ENCODE results near the gene PCDH15.

DNA sequence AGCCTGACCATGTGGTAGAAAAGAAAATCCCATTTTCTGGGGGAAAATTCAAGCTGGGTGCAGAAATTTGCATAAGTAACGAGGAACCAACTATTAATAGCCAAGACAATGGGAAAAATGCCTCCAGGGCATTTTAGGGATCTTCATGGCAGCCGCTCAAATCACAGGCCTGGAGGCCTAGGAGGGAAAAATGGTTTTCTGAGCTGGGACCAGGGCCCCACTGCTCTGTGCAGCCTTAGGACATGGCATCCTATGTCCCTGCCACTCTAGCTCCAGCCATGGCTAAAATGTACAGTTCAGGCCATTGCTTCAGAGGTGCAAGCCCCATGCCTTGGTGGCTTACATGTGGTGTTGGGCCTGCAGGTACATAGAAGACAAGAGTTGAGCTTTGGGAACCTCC, 459.0 kb downstream of the PCDH15 start:
- TF ChIP-seq, protein P1, sequence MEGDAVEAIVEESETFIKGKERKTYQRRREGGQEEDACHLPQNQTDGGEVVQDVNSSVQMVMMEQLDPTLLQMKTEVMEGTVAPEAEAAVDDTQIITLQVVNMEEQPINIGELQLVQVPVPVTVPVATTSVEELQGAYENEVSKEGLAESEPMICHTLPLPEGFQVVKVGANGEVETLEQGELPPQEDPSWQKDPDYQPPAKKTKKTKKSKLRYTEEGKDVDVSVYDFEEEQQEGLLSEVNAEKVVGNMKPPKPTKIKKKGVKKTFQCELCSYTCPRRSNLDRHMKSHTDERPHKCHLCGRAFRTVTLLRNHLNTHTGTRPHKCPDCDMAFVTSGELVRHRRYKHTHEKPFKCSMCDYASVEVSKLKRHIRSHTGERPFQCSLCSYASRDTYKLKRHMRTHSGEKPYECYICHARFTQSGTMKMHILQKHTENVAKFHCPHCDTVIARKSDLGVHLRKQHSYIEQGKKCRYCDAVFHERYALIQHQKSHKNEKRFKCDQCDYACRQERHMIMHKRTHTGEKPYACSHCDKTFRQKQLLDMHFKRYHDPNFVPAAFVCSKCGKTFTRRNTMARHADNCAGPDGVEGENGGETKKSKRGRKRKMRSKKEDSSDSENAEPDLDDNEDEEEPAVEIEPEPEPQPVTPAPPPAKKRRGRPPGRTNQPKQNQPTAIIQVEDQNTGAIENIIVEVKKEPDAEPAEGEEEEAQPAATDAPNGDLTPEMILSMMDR (IDR thresholded peaks at IDR 0.05; ENCODE audit: insufficient read depth, low read depth, low read length): no peak
- no peak for TF ChIP-seq EZH2 (IDR thresholded peaks at IDR 0.05; ENCODE audit: insufficient read depth, low read length)
